GM19193 (cell line): ENCODE results near the gene GPR156.

Experiments
- POLR2A ChIP-seq: IDR thresholded peaks from 4 replicates; pipeline ENCODE4 v1.6.1; 2011; ENCODE audit not compliant: insufficient read depth, insufficient read length; ENCODE audit errors: extremely low read depth

GPR156 gene

GRCh38 chr3:120214176-120214575 lies 70.8 kb downstream of the GPR156 start:
- no peak for TF ChIP-seq POLR2A

DNA sequence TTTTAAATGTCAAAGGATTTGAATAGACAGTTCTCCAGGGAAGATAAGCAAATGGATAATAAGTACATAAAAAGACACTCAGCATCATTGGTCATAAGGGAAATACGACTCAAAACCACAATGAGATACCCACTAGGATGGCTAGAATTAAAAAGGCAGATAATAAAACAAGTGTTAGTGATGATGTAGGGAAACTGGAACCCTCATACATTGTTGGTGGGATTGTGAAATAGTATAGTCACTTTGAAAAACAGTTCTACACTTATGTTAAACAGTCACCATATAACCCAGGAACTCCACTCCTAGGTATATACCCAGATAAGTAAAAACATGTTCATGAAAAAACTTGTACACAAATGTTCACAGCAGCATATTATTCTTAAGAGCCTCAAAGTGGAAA lies 72.5 kb downstream of the GPR156 start:
- no peak for TF ChIP-seq POLR2A

- TF ChIP-seq POLR2A, result no peak
Measured at GRCh38 chr3:120209425-120209824, 75.6 kb downstream of the GPR156 start.

- TF ChIP-seq POLR2A, result no peak
Measured at GRCh38 chr3:120204338-120204737, 80.7 kb downstream of the GPR156 start.

GRCh38 chr3:120203621-120204020 lies 81.4 kb downstream of the GPR156 start:
- TF ChIP-seq POLR2A, result no peak

- no peak for TF ChIP-seq POLR2A
Measured at GRCh38 chr3:120203016-120203415, 82.0 kb downstream of the GPR156 start.

DNA sequence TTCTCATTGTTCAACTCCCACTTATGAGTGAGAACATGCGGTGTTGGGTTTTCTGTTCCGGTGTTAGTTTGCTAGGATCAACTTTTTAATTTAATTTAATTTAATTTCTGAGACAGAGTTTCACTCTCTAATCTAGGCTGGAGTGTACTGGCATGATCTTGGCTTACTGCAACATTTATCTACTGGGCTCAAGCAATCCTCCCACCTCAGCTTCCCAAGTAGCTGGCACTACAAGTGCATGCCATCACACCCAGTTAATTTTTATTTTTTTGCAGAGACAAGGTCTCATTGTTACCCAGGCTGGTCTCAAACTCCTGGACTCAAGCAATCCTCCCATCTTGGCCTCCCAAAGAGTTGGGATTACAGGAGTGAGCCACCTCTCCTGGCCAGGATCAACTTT lies 82.7 kb downstream of the GPR156 start:
- no peak for TF ChIP-seq POLR2A

DNA sequence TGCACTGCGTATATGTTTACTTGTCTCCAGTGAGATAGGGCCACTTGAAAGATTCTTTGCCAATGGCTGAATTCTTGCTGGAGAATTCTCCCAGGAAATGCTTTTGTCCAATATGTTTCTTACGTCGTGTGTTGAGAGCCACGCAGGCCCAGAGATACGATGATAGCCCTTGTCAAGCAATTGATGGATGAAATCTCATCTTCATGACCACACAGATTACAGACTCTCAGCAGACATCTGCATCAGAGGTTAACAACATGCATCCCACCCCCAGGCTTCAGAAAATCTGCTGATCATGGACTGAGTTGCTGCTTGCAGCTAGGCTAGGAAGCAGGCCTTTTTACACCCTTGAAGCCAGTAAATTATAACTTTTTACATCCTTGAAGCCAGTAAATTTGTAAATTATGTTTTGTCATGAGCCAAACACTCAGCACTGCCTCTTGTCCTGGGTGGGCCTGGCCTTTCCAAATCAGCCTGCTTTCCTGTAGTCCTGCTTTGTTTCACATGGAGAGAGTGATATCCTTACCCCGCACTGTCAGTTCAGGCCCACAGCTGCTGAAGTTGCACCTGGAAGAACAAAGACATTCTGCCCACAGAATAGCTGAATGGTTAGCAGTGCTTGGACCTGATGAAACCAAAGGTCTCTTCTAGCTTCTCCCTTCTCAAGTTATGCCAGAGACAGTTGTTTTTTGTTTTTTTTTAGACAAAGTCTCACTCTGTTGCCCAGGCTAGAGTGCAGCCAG lies 84.4 kb downstream of the GPR156 start:
- TF ChIP-seq POLR2A, result no peak

GRCh38 chr3:120198305-120198878 lies 86.6 kb downstream of the GPR156 start:
- no peak for TF ChIP-seq POLR2A

GRCh38 chr3:120196812-120197211 lies 88.2 kb downstream of the GPR156 start:
- no peak for TF ChIP-seq POLR2A

DNA sequence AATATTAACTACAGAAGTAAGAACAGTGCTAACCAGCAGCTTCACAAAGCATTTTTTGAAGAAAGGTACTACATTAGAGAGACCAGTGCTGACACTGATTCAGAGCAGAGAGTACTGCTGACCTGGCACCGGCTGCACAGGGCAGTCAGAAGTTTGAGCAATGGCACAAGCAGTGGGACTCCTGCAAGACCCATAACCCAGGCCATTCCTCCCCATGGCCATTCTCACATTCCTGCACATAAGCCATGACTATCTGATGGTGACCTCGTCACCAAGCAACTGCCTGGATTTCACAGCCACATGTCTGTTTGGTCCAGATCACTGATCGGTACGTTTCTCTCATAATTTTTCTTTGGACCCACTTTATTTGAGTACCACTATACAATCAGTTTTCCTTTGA lies 88.7 kb downstream of the GPR156 start:
- no peak for TF ChIP-seq POLR2A

DNA sequence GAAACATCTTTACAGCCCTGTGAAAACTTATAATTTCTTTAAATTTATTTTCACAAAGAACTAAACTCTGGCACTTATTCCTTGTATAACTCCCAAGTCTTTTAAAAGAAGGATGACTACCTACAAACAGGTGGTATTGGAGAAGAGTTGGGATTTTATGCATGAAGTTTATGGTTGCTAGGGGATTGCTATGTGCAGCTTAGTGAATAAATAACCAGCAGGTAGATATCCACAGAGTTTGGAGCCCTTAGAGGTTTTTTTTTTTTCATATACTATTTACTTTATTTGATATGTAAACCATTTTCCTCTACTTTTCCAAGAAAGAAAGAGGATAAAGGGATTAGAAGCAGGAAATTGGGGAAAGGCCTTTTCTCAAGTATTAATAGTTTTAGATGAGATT lies 91.5 kb downstream of the GPR156 start:
- TF ChIP-seq POLR2A, result no peak

GRCh38 chr3:120192579-120192978 lies 92.4 kb downstream of the GPR156 start:
- TF ChIP-seq POLR2A, result no peak

DNA sequence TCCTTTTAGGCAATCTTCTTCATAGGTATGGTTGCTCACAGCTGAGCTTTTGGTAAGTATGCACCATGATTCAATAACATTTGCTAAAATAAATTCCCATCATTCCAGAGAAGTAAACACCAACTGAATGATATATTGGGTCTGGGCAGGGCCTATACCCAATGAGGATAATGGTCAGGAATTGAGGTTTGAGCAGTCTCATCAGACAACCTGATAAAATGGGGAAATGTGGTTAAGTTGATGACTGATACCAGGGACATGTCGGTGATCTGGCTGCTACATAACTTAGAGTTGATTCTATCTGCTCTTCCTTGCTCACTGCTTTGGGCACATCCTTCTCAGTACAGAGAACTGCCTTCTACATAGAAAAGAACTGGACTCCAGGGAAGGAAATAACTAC lies 92.9 kb downstream of the GPR156 start:
- no peak for TF ChIP-seq POLR2A

GRCh38 chr3:120182613-120183511 lies 102.2 kb downstream of the GPR156 start:
- TF ChIP-seq POLR2A, result no peak
